Lower leg skin (tissue), 3 donors: ENCODE results near the gene FYTTD1.

ENCODE experiments used
- POLR2A ChIP-seq, 2 donors: fragments of 450-650 bp; IDR thresholded peaks; one replicate each; pipeline ENCODE4 v1.6.1; 2016 to 2017; ENCODE audit warnings: antibody characterized with exemption in 2 of 2, mild to moderate bottlenecking in 1 of 2, moderate library complexity in 1 of 2
- TF ChIP-seq, protein P1 (sequence below), 3 donors: fragments of 450-650 bp; IDR thresholded peaks; one replicate each; pipeline ENCODE4 v1.5.1; 2016; ENCODE audit warnings: antibody characterized with exemption in 3 of 3, mild to moderate bottlenecking in 3 of 3, moderate library complexity in 2 of 3

- TF ChIP-seq, protein P1, sequence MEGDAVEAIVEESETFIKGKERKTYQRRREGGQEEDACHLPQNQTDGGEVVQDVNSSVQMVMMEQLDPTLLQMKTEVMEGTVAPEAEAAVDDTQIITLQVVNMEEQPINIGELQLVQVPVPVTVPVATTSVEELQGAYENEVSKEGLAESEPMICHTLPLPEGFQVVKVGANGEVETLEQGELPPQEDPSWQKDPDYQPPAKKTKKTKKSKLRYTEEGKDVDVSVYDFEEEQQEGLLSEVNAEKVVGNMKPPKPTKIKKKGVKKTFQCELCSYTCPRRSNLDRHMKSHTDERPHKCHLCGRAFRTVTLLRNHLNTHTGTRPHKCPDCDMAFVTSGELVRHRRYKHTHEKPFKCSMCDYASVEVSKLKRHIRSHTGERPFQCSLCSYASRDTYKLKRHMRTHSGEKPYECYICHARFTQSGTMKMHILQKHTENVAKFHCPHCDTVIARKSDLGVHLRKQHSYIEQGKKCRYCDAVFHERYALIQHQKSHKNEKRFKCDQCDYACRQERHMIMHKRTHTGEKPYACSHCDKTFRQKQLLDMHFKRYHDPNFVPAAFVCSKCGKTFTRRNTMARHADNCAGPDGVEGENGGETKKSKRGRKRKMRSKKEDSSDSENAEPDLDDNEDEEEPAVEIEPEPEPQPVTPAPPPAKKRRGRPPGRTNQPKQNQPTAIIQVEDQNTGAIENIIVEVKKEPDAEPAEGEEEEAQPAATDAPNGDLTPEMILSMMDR (IDR thresholded peaks at IDR 0.05) = no peak
- no peak for TF ChIP-seq POLR2A (IDR thresholded peaks at IDR 0.05)
Measured at GRCh38 chr3:197709135-197709534, 40.5 kb upstream of the FYTTD1 start.
